GM23338 (cell line): Measurements from ENCODE around the gene GPR78. TPM values are rescaled to one million over a fixed set of nuclear protein-coding genes. Genes with fewer than 3 reads are reported as not detected.

Source experiments
- ATAC-seq: fragments of 200-7000 bp; cut with Tn5 transposase; 3 replicates; pipeline ENCODE4 v1.9.1; 2020
- DNase-seq: peaks from one replicate; pipeline ENCODE4 v3.0.0-alpha.2; 2015; ENCODE audit warnings: low spot score
- H2AFZ ChIP-seq: fragments of 200-600 bp; sonication (generic); 2 replicates; pipeline ENCODE4 v1.8.0; 2016; ENCODE audit warnings: antibody characterized with exemption, mild to moderate bottlenecking, moderate library complexity
- H3F3A ChIP-seq: fragments of 200-600 bp; sonication (generic); replicated peaks from 2 replicates; pipeline ENCODE4 v1.8.0; 2017; ENCODE audit warnings: antibody characterized with exemption, mixed run types, low read depth
- H3K27ac ChIP-seq: fragments of 200-600 bp; sonication (generic); 2 replicates; pipeline ENCODE4 v1.6.1; 2016; ENCODE audit warnings: low read depth
- H3K27me3 ChIP-seq: fragments of 200-600 bp; sonication (generic); 2 replicates; pipeline ENCODE4 v1.8.0; 2016; ENCODE audit warnings: mild to moderate bottlenecking, mixed run types, moderate library complexity; ENCODE audit not compliant: insufficient read depth
- H3K36me3 ChIP-seq: fragments of 200-600 bp; sonication (generic); 2 replicates; pipeline ENCODE4 v1.8.0; 2016; ENCODE audit warnings: mild to moderate bottlenecking; ENCODE audit not compliant: insufficient read depth
- H3K4me1 ChIP-seq: fragments of 200-600 bp; sonication (generic); 2 replicates; pipeline ENCODE4 v1.8.0; 2016; ENCODE audit warnings: mild to moderate bottlenecking, moderate library complexity; ENCODE audit not compliant: insufficient read depth
- H3K4me2 ChIP-seq: fragments of 200-600 bp; sonication (generic); 2 replicates; pipeline ENCODE4 v1.7.1; 2017; ENCODE audit warnings: mixed run types
- H3K4me3 ChIP-seq: fragments of 200-600 bp; sonication (generic); 2 replicates; pipeline ENCODE4 v1.6.1; 2016; ENCODE audit warnings: mixed run types
- H3K79me2 ChIP-seq: fragments of 200-600 bp; sonication (generic); replicated peaks from 2 replicates; pipeline ENCODE4 v1.8.0; 2017; ENCODE audit warnings: mild to moderate bottlenecking; ENCODE audit not compliant: insufficient read depth
- H3K9me2 ChIP-seq: fragments of 200-600 bp; sonication (generic); 2 replicates; pipeline ENCODE4 v1.8.0; 2017; ENCODE audit not compliant: insufficient read depth
- H4K20me1 ChIP-seq: fragments of 200-600 bp; sonication (generic); replicated peaks from 2 replicates; pipeline ENCODE4 v1.8.0; 2017; ENCODE audit warnings: mild to moderate bottlenecking; ENCODE audit not compliant: insufficient read depth
- H3K27ac Mint-ChIP-seq: 2 replicates; pipeline ENCODE4 v1.8.0; 2020; ENCODE audit warnings: inconsistent platforms, mild to moderate bottlenecking, moderate library complexity, mixed read lengths
- H3K27me3 Mint-ChIP-seq: 3 replicates; pipeline ENCODE4 v1.8.0; 2022; ENCODE audit warnings: low read depth, mild to moderate bottlenecking, moderate library complexity, mixed read lengths, inconsistent platforms; ENCODE audit not compliant: insufficient read depth, poor library complexity
- H3K36me3 Mint-ChIP-seq: 3 replicates; pipeline ENCODE4 v1.8.0; 2021; ENCODE audit warnings: low read depth, mild to moderate bottlenecking, inconsistent platforms, moderate library complexity, mixed read lengths
- H3K4me1 Mint-ChIP-seq: 3 replicates; pipeline ENCODE4 v1.8.0; 2020; ENCODE audit warnings: mild to moderate bottlenecking, inconsistent platforms, mixed read lengths
- H3K4me3 Mint-ChIP-seq: 3 replicates; pipeline ENCODE4 v1.8.0; 2021; ENCODE audit warnings: moderate library complexity, mild to moderate bottlenecking, inconsistent platforms, mixed read lengths
- H3K9me3 Mint-ChIP-seq: 3 replicates; pipeline ENCODE4 v1.8.0; 2020; ENCODE audit warnings: moderate library complexity, mild to moderate bottlenecking, inconsistent platforms, mixed read lengths
- EZH2phosphoT487 ChIP-seq: fragments of 200-600 bp; sonication (generic); IDR thresholded peaks from one replicate; pipeline ENCODE4 v1.8.1; 2018; ENCODE audit warnings: antibody characterized with exemption; ENCODE audit not compliant: unreplicated experiment
- NANOG ChIP-seq: IDR thresholded peaks from 2 replicates; pipeline ENCODE4 v1.6.1; 2016; ENCODE audit warnings: antibody characterized with exemption, borderline replicate concordance
- STAT1 ChIP-seq: IDR thresholded peaks from one replicate; pipeline ENCODE4 v1.6.1; 2016; ENCODE audit warnings: antibody characterized with exemption; ENCODE audit not compliant: unreplicated experiment
- ZNF114 ChIP-seq: fragments of 250-450 bp; sonication (Bioruptor Pico); IDR thresholded peaks from 2 replicates; pipeline ENCODE4 v1.5.0; 2020; ENCODE audit warnings: mild to moderate bottlenecking, moderate library complexity
- ZNF331 ChIP-seq: fragments of 250-450 bp; sonication (Bioruptor Pico); IDR thresholded peaks from 2 replicates; pipeline ENCODE4 v1.5.0; 2020; ENCODE audit warnings: low read depth, mild to moderate bottlenecking, moderate library complexity
- polyA plus RNA-seq: library from polyadenylated mRNA; unstranded; fragments of >200 nt; fragmentation: Nextera tagmentation; extraction: Ambion mirVana; gene quantifications from 2 replicates; pipeline ENCODE4 v1.2.1, GENCODE V29; 2016
- total RNA-seq: library from RNA; depleted of rRNA; stranded (reverse); fragments of >200 nt; shearing (Covaris generic); gene quantifications from 2 replicates; pipeline ENCODE4 v1.2.3, GENCODE V29; 2014
- TF ChIP-seq, protein P1 (sequence below), 2 experiments: fragments of 200-600 bp in 1 of 2; sonication (generic) in 1 of 2; conservative IDR thresholded peaks; 2 replicates each; pipeline versions ENCODE4 v1.5.1 to v1.6.1; 2016 to 2017; ENCODE audit warnings: antibody characterized with exemption in 2 of 2, low read depth in 2 of 2, mild to moderate bottlenecking in 2 of 2, moderate library complexity in 1 of 2
- TF ChIP-seq, protein P2 (sequence below): IDR thresholded peaks from one replicate; pipeline ENCODE4 v1.6.1; 2018; ENCODE audit warnings: antibody characterized with exemption; ENCODE audit not compliant: unreplicated experiment
- TF ChIP-seq, protein P3 (sequence below): IDR thresholded peaks from 2 replicates; pipeline ENCODE4 v1.6.1; 2016; ENCODE audit warnings: antibody characterized with exemption
- TF ChIP-seq, protein P4 (sequence below): fragments of 250-450 bp; sonication (Bioruptor Pico); IDR thresholded peaks from 2 replicates; pipeline ENCODE4 v1.5.0; 2020; ENCODE audit warnings: mild to moderate bottlenecking, moderate library complexity

GPR78 gene
- total and polyA plus RNA-seq, 2 experiments from 2014 or later: 0.82 to 2.7 TPM

DNA sequence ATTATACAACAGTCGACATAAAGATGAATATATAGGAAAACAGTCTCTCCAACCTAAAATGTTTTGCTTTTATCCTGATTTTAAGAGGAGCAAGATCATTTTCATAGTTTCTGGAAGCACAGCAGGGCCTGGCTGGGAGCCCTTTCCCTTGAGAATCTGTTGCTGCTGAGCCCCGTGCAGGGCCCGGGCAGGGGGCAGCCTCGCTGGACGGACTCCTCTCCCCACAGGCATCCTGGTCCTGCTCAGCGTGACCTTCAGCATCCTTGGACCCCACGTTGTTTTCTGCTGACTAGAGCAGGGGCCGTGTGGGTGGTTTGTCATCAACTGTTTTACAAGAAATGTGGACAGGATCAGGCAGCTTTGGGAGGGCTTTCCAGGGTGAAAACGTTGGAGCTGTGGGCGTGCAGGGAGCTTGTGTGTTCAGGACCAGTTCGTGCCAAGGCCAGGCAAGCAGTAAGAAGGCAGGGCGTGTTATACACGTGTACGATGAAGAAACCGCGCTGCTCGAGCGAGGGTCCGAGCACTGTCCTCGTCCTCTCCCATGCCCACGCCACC, 37.4 kb downstream of the GPR78 start (continued):
- TF ChIP-seq, protein P1, sequence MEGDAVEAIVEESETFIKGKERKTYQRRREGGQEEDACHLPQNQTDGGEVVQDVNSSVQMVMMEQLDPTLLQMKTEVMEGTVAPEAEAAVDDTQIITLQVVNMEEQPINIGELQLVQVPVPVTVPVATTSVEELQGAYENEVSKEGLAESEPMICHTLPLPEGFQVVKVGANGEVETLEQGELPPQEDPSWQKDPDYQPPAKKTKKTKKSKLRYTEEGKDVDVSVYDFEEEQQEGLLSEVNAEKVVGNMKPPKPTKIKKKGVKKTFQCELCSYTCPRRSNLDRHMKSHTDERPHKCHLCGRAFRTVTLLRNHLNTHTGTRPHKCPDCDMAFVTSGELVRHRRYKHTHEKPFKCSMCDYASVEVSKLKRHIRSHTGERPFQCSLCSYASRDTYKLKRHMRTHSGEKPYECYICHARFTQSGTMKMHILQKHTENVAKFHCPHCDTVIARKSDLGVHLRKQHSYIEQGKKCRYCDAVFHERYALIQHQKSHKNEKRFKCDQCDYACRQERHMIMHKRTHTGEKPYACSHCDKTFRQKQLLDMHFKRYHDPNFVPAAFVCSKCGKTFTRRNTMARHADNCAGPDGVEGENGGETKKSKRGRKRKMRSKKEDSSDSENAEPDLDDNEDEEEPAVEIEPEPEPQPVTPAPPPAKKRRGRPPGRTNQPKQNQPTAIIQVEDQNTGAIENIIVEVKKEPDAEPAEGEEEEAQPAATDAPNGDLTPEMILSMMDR (conservative IDR thresholded peaks at IDR 0.05; ENCODE audit: low read depth in 2 of 2): no peak
- TF ChIP-seq EZH2phosphoT487 (no peak), ZNF114 (CRISPR knock-in tag) (no peak), NANOG (no peak), STAT1 (no peak)
- TF ChIP-seq, protein P2, sequence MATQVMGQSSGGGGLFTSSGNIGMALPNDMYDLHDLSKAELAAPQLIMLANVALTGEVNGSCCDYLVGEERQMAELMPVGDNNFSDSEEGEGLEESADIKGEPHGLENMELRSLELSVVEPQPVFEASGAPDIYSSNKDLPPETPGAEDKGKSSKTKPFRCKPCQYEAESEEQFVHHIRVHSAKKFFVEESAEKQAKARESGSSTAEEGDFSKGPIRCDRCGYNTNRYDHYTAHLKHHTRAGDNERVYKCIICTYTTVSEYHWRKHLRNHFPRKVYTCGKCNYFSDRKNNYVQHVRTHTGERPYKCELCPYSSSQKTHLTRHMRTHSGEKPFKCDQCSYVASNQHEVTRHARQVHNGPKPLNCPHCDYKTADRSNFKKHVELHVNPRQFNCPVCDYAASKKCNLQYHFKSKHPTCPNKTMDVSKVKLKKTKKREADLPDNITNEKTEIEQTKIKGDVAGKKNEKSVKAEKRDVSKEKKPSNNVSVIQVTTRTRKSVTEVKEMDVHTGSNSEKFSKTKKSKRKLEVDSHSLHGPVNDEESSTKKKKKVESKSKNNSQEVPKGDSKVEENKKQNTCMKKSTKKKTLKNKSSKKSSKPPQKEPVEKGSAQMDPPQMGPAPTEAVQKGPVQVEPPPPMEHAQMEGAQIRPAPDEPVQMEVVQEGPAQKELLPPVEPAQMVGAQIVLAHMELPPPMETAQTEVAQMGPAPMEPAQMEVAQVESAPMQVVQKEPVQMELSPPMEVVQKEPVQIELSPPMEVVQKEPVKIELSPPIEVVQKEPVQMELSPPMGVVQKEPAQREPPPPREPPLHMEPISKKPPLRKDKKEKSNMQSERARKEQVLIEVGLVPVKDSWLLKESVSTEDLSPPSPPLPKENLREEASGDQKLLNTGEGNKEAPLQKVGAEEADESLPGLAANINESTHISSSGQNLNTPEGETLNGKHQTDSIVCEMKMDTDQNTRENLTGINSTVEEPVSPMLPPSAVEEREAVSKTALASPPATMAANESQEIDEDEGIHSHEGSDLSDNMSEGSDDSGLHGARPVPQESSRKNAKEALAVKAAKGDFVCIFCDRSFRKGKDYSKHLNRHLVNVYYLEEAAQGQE: no peak

DNA sequence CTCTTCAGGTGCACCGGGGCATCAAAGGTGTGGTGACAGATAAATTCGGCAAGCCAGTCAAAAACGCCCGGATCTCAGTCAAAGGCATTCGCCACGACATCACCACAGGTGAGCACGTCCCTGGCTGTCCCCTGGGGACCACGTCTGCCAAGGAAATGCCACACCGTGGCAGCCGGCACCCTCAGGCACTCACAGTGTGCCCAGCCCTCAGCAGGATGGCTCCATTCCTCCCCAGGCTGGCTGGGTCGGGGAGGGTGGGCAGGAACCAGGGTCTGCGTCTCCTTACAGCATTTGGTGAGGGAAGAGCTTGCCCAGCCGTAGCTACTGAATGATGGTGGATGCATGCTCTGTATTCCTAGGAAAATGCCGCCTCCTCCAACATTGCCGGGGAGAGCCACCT, 38.2 kb downstream of the GPR78 start:
- Histone ChIP-seq H3K9me2 (no peaks in the 10 kb centered on the region), H3K4me2 (no peak overlapping the region), H3K36me3 (no peaks in the 10 kb centered on the region), H3K4me3 (no peak overlapping the region), H3K27ac (no peak overlapping the region), H3F3A (no peaks in the 10 kb centered on the region), H3K79me2 (no peaks in the 10 kb centered on the region), H3K4me1 (no peaks in the 10 kb centered on the region), H3K27me3 (no peaks in the 10 kb centered on the region), H2AFZ (no peak overlapping the region), H4K20me1 (no peaks in the 10 kb centered on the region)
- peaks cover 7% of the 10 kb centered on the region for H3K27me3 Mint-ChIP-seq
- H3K36me3 Mint-ChIP-seq: peaks cover 8% of the 10 kb centered on the region; the same call in 1 of the 3 replicates
- ATAC-seq (no peak), DNase-seq (no peak)
- H3K4me3 Mint-ChIP-seq: no peak overlapping the region
- no peaks in the 10 kb centered on the region for H3K4me1 Mint-ChIP-seq
- no peaks in the 10 kb centered on the region for H3K9me3 Mint-ChIP-seq
- H3K27ac Mint-ChIP-seq: no peak overlapping the region
- TF ChIP-seq, protein P3, sequence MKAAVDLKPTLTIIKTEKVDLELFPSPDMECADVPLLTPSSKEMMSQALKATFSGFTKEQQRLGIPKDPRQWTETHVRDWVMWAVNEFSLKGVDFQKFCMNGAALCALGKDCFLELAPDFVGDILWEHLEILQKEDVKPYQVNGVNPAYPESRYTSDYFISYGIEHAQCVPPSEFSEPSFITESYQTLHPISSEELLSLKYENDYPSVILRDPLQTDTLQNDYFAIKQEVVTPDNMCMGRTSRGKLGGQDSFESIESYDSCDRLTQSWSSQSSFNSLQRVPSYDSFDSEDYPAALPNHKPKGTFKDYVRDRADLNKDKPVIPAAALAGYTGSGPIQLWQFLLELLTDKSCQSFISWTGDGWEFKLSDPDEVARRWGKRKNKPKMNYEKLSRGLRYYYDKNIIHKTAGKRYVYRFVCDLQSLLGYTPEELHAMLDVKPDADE: no peak
- TF ChIP-seq, protein P2: no peak
- TF ChIP-seq, protein P4, sequence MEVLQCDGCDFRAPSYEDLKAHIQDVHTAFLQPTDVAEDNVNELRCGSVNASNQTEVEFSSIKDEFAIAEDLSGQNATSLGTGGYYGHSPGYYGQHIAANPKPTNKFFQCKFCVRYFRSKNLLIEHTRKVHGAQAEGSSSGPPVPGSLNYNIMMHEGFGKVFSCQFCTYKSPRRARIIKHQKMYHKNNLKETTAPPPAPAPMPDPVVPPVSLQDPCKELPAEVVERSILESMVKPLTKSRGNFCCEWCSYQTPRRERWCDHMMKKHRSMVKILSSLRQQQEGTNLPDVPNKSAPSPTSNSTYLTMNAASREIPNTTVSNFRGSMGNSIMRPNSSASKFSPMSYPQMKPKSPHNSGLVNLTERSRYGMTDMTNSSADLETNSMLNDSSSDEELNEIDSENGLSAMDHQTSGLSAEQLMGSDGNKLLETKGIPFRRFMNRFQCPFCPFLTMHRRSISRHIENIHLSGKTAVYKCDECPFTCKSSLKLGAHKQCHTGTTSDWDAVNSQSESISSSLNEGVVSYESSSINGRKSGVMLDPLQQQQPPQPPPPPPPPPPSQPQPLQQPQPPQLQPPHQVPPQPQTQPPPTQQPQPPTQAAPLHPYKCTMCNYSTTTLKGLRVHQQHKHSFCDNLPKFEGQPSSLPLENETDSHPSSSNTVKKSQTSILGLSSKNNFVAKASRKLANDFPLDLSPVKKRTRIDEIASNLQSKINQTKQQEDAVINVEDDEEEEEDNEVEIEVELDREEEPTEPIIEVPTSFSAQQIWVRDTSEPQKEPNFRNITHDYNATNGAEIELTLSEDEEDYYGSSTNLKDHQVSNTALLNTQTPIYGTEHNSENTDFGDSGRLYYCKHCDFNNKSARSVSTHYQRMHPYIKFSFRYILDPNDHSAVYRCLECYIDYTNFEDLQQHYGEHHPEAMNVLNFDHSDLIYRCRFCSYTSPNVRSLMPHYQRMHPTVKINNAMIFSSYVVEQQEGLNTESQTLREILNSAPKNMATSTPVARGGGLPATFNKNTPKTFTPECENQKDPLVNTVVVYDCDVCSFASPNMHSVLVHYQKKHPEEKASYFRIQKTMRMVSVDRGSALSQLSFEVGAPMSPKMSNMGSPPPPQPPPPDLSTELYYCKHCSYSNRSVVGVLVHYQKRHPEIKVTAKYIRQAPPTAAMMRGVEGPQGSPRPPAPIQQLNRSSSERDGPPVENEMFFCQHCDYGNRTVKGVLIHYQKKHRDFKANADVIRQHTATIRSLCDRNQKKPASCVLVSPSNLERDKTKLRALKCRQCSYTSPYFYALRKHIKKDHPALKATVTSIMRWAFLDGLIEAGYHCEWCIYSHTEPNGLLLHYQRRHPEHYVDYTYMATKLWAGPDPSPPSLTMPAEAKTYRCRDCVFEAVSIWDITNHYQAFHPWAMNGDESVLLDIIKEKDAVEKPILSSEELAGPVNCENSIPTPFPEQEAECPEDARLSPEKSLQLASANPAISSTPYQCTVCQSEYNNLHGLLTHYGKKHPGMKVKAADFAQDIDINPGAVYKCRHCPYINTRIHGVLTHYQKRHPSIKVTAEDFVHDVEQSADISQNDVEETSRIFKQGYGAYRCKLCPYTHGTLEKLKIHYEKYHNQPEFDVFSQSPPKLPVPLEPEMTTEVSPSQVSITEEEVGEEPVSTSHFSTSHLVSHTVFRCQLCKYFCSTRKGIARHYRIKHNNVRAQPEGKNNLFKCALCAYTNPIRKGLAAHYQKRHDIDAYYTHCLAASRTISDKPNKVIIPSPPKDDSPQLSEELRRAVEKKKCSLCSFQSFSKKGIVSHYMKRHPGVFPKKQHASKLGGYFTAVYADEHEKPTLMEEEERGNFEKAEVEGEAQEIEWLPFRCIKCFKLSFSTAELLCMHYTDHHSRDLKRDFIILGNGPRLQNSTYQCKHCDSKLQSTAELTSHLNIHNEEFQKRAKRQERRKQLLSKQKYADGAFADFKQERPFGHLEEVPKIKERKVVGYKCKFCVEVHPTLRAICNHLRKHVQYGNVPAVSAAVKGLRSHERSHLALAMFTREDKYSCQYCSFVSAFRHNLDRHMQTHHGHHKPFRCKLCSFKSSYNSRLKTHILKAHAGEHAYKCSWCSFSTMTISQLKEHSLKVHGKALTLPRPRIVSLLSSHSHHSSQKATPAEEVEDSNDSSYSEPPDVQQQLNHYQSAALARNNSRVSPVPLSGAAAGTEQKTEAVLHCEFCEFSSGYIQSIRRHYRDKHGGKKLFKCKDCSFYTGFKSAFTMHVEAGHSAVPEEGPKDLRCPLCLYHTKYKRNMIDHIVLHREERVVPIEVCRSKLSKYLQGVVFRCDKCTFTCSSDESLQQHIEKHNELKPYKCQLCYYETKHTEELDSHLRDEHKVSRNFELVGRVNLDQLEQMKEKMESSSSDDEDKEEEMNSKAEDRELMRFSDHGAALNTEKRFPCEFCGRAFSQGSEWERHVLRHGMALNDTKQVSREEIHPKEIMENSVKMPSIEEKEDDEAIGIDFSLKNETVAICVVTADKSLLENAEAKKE: no peak
- no peak for TF ChIP-seq ZNF114 (CRISPR knock-in tag)
- no peak for TF ChIP-seq ZNF331 (CRISPR knock-in tag)
